PFSK-1 (cell line): Measurements from ENCODE around the gene RBM38.

Experiments
- FOXP2 ChIP-seq: optimal IDR thresholded peaks from 2 replicates; pipeline ENCODE3; 2011; ENCODE audit warnings: borderline replicate concordance, control low read depth, inconsistent platforms; ENCODE audit not compliant: insufficient read depth; ENCODE audit errors: extremely low read length, extremely low read depth
- SIN3A ChIP-seq: IDR thresholded peaks from 2 replicates; pipeline ENCODE4 v1.6.1; 2012; ENCODE audit warnings: mild to moderate bottlenecking, low read length, moderate library complexity, borderline replicate concordance; ENCODE audit not compliant: insufficient read depth

DNA sequence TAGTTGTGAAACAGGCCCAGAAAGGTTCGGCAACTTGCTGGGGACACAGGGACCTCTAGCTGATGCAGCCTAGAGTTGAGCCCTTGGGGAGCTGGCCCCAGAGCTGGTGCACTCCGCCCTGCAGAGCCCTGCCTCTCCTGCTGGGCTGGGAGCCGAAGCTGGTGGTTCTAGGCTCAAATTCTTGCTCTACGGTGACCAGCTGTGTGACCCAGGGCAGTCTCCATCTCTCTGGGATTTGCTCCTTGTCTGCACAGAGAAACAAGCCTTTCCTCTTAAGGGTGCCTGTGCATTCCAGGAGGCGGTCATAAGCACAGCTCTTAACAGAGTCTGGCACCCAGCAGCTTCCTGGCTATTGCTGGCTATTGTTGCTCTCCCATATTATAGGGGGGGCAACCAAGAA is 47.4 kb downstream of the RBM38 start:
- TF ChIP-seq SIN3A (no peak), FOXP2 (no peak)
